WTC11 (cell line): ENCODE results near the gene GCK. TPM values are rescaled to one million over a fixed set of nuclear protein-coding genes. Genes with fewer than 3 reads are reported as not detected.
A peak's percentile ranks its signal among the peaks of the same experiment; 100 is the strongest.

Experiments
- ATAC-seq: fragments of 200-7000 bp; cut with Tn5 transposase; 2 replicates; pipeline ENCODE4 v1.10.0; 2021; ENCODE audit warnings: mild to moderate bottlenecking, moderate library complexity
- CTCF ChIA-PET: fragments of 300-600 bp; sonication (Branson Sonifier 250); formaldehyde crosslinking; loops from one replicate; lab custom pipeline; 2021; ENCODE audit warnings: antibody characterized with exemption; lab: Charles Lee
- POLR2A ChIA-PET: fragments of 350-600 bp; sonication (Branson Sonifier 250); formaldehyde crosslinking; loops from one replicate; lab custom pipeline; 2021; ENCODE audit warnings: antibody characterized with exemption; lab: Charles Lee
- DNase-seq: peaks from one replicate; pipeline ENCODE4 v3.0.0; 2021; ENCODE audit warnings: low spot score
- H3K27ac Mint-ChIP-seq: 2 replicates; pipeline ENCODE4 v1.8.0; 2021; ENCODE audit warnings: mixed read lengths
- H3K27me3 Mint-ChIP-seq: 2 replicates; pipeline ENCODE4 v1.8.0; 2021; ENCODE audit warnings: low read depth, mild to moderate bottlenecking, moderate library complexity, mixed read lengths
- H3K36me3 Mint-ChIP-seq: 2 replicates; pipeline ENCODE4 v1.8.0; 2021; ENCODE audit warnings: mixed read lengths
- H3K4me1 Mint-ChIP-seq: 2 replicates; pipeline ENCODE4 v1.8.0; 2022; ENCODE audit warnings: mixed read lengths
- H3K4me3 Mint-ChIP-seq: 2 replicates; pipeline ENCODE4 v1.8.0; 2021; ENCODE audit warnings: mild to moderate bottlenecking, moderate library complexity, mixed read lengths
- H3K9me3 Mint-ChIP-seq: 2 replicates; pipeline ENCODE4 v1.8.0; 2021; ENCODE audit warnings: mixed read lengths
- ELF4 ChIP-seq: sonication (generic); formaldehyde crosslinking; IDR thresholded peaks from 2 replicates; pipeline ENCODE4 v1.8.1; 2022; ENCODE audit warnings: low read depth, mild to moderate bottlenecking, moderate library complexity, missing genetic modification reagents
- ERG ChIP-seq: fragments of 250-450 bp; sonication (Bioruptor Pico); IDR thresholded peaks from 2 replicates; pipeline ENCODE4 v1.8.0; 2021; ENCODE audit warnings: mild to moderate bottlenecking
- ETV6 ChIP-seq: sonication (generic); formaldehyde crosslinking; IDR thresholded peaks from 2 replicates; pipeline ENCODE4 v1.8.1; 2022; ENCODE audit warnings: mild to moderate bottlenecking, missing genetic modification reagents
- FOXK1 ChIP-seq: sonication (generic); formaldehyde crosslinking; IDR thresholded peaks from 2 replicates; pipeline ENCODE4 v1.8.0; 2022; ENCODE audit warnings: mild to moderate bottlenecking, moderate library complexity, missing genetic modification reagents
- HMGA2 ChIP-seq: fragments of 250-450 bp; sonication (Bioruptor Pico); IDR thresholded peaks from 2 replicates; pipeline ENCODE4 v1.4.0; 2021; ENCODE audit warnings: mild to moderate bottlenecking, moderate library complexity
- NR1H2 ChIP-seq: sonication (generic); formaldehyde crosslinking; IDR thresholded peaks from 2 replicates; pipeline ENCODE4 v1.9.0; 2021; ENCODE audit warnings: mild to moderate bottlenecking, moderate library complexity, missing genetic modification reagents
- PRDM15 ChIP-seq: sonication (generic); formaldehyde crosslinking; IDR thresholded peaks from 2 replicates; pipeline ENCODE4 v1.8.0; 2022; ENCODE audit warnings: missing genetic modification reagents
- PRRX2 ChIP-seq: fragments of 250-450 bp; sonication (Bioruptor Pico); IDR thresholded peaks from 2 replicates; pipeline ENCODE4 v1.8.0; 2021; ENCODE audit warnings: mild to moderate bottlenecking
- RORB ChIP-seq: fragments of 250-450 bp; sonication (Bioruptor Pico); IDR thresholded peaks from 2 replicates; pipeline ENCODE4 v1.9.0; 2021; ENCODE audit warnings: mild to moderate bottlenecking
- SMAD3 ChIP-seq: sonication (generic); formaldehyde crosslinking; IDR thresholded peaks from 2 replicates; pipeline ENCODE4 v1.8.0; 2022; ENCODE audit warnings: missing genetic modification reagents, mild to moderate bottlenecking, borderline replicate concordance
- SOX15 ChIP-seq: fragments of 250-450 bp; sonication (Bioruptor Pico); IDR thresholded peaks from 2 replicates; pipeline ENCODE4 v1.9.0; 2021; ENCODE audit warnings: mild to moderate bottlenecking
- SP1 ChIP-seq: sonication (generic); formaldehyde crosslinking; conservative IDR thresholded peaks from 2 replicates; pipeline ENCODE4 v1.8.1; 2022; ENCODE audit warnings: missing genetic modification reagents
- ZNF121 ChIP-seq: sonication (generic); formaldehyde crosslinking; IDR thresholded peaks from 2 replicates; pipeline ENCODE4 v1.8.0; 2023; ENCODE audit warnings: missing genetic modification reagents
- ZNF317 ChIP-seq: sonication (generic); formaldehyde crosslinking; IDR thresholded peaks from 2 replicates; pipeline ENCODE4 v1.8.1; 2023; ENCODE audit warnings: low read depth, mild to moderate bottlenecking, moderate library complexity, missing genetic modification reagents, borderline replicate concordance
- ZNF416 ChIP-seq: fragments of 250-450 bp; sonication (Bioruptor Pico); IDR thresholded peaks from 2 replicates; pipeline ENCODE4 v1.9.0; 2021; ENCODE audit warnings: mild to moderate bottlenecking, inconsistent platforms
- ZNF512 ChIP-seq: sonication (generic); formaldehyde crosslinking; IDR thresholded peaks from 2 replicates; pipeline ENCODE4 v1.8.1; 2022; ENCODE audit warnings: missing genetic modification reagents, borderline replicate concordance
- total RNA-seq: library from RNA; stranded (reverse); gene quantifications from 3 replicates; pipeline ENCODE4 v1.2.3, GENCODE V29; 2021
- TF ChIP-seq, protein P1 (sequence below): sonication (generic); formaldehyde crosslinking; IDR thresholded peaks from 2 replicates; pipeline ENCODE4 v1.8.1; 2023; ENCODE audit warnings: mild to moderate bottlenecking, moderate library complexity, missing genetic modification reagents
- TF ChIP-seq, protein P2 (sequence below): sonication (generic); formaldehyde crosslinking; IDR thresholded peaks from 2 replicates; pipeline ENCODE4 v1.8.0; 2022; ENCODE audit warnings: mild to moderate bottlenecking, missing genetic modification reagents
- TF ChIP-seq, protein P3 (sequence below): sonication (generic); formaldehyde crosslinking; IDR thresholded peaks from 2 replicates; pipeline ENCODE4 v1.8.1; 2023; ENCODE audit warnings: mild to moderate bottlenecking, missing genetic modification reagents, borderline replicate concordance
- TF ChIP-seq, protein P4 (sequence below): fragments of 250-450 bp; sonication (Bioruptor Pico); IDR thresholded peaks from 2 replicates; pipeline ENCODE4 v1.9.0; 2021; ENCODE audit warnings: moderate library complexity, mild to moderate bottlenecking, inconsistent platforms, borderline replicate concordance
- TF ChIP-seq, protein P5 (sequence below): sonication (generic); formaldehyde crosslinking; IDR thresholded peaks from 2 replicates; pipeline ENCODE4 v1.8.1; 2022; ENCODE audit warnings: mild to moderate bottlenecking, missing genetic modification reagents, moderate library complexity, borderline replicate concordance

GCK gene
- total RNA-seq, 1 experiment from 2014 or later: 3.3 TPM

DNA sequence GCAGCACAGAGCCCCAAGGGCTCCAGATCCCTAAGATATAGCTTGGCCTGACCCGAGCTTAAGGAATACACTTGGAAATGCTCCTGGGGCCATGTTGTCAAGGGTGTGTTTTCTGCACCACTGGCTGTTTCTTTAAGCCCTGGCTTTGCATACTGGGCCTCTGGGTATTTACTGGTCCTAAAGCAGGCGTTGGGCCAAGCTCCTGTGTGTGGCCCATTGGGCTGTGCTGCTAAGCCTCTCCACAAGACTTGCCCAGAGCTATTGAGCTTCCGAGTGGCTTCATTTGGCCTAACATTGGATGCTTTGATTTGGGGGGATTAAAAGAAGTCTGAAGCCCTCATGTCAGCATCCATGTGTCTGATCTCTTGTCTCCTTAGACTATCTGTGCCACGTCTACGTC, 16.8 kb upstream of the GCK start (continued):
- TF ChIP-seq PRDM15 (CRISPR knock-in tag) (no peak), ZNF317 (CRISPR knock-in tag) (no peak), SOX15 (CRISPR knock-in tag) (no peak), NR1H2 (no peak), SP1 (CRISPR knock-in tag) (no peak)
- TF ChIP-seq, protein P1, sequence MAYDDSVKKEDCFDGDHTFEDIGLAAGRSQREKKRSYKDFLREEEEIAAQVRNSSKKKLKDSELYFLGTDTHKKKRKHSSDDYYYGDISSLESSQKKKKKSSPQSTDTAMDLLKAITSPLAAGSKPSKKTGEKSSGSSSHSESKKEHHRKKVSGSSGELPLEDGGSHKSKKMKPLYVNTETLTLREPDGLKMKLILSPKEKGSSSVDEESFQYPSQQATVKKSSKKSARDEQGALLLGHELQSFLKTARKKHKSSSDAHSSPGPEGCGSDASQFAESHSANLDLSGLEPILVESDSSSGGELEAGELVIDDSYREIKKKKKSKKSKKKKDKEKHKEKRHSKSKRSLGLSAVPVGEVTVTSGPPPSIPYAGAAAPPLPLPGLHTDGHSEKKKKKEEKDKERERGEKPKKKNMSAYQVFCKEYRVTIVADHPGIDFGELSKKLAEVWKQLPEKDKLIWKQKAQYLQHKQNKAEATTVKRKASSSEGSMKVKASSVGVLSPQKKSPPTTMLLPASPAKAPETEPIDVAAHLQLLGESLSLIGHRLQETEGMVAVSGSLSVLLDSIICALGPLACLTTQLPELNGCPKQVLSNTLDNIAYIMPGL: no peak
- TF ChIP-seq, protein P2, sequence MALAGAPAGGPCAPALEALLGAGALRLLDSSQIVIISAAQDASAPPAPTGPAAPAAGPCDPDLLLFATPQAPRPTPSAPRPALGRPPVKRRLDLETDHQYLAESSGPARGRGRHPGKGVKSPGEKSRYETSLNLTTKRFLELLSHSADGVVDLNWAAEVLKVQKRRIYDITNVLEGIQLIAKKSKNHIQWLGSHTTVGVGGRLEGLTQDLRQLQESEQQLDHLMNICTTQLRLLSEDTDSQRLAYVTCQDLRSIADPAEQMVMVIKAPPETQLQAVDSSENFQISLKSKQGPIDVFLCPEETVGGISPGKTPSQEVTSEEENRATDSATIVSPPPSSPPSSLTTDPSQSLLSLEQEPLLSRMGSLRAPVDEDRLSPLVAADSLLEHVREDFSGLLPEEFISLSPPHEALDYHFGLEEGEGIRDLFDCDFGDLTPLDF (CRISPR knock-in tag): no peak

- no peak for ATAC-seq
- POLR2A ChIA-PET: no interaction called here
- Mint-ChIP-seq H3K4me1 (peaks cover 14% of the 10 kb centered on the region), H3K4me3 (peak overlapping the region; percentile 85), H3K27ac (no peak overlapping the region), H3K9me3 (peaks cover 3% of the 10 kb centered on the region; the same call in 1 of the 2 replicates), H3K36me3 (peaks cover 21% of the 10 kb centered on the region), H3K27me3 (peaks cover 20% of the 10 kb centered on the region)
- TF ChIP-seq ETV6 (CRISPR knock-in tag): no peak
- TF ChIP-seq RORB (CRISPR knock-in tag): no peak
- TF ChIP-seq ERG (CRISPR knock-in tag): no peak
- TF ChIP-seq, protein P3, sequence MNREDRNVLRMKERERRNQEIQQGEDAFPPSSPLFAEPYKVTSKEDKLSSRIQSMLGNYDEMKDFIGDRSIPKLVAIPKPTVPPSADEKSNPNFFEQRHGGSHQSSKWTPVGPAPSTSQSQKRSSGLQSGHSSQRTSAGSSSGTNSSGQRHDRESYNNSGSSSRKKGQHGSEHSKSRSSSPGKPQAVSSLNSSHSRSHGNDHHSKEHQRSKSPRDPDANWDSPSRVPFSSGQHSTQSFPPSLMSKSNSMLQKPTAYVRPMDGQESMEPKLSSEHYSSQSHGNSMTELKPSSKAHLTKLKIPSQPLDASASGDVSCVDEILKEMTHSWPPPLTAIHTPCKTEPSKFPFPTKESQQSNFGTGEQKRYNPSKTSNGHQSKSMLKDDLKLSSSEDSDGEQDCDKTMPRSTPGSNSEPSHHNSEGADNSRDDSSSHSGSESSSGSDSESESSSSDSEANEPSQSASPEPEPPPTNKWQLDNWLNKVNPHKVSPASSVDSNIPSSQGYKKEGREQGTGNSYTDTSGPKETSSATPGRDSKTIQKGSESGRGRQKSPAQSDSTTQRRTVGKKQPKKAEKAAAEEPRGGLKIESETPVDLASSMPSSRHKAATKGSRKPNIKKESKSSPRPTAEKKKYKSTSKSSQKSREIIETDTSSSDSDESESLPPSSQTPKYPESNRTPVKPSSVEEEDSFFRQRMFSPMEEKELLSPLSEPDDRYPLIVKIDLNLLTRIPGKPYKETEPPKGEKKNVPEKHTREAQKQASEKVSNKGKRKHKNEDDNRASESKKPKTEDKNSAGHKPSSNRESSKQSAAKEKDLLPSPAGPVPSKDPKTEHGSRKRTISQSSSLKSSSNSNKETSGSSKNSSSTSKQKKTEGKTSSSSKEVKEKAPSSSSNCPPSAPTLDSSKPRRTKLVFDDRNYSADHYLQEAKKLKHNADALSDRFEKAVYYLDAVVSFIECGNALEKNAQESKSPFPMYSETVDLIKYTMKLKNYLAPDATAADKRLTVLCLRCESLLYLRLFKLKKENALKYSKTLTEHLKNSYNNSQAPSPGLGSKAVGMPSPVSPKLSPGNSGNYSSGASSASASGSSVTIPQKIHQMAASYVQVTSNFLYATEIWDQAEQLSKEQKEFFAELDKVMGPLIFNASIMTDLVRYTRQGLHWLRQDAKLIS (CRISPR knock-in tag): no peak
- TF ChIP-seq HMGA2 (CRISPR knock-in tag): no peak
- no peak for TF ChIP-seq ZNF121 (CRISPR knock-in tag)
- TF ChIP-seq ELF4 (CRISPR knock-in tag): no peak
- no peak for TF ChIP-seq ZNF416 (CRISPR knock-in tag)
- TF ChIP-seq ZNF512 (CRISPR knock-in tag): no peak
- TF ChIP-seq, protein P4, sequence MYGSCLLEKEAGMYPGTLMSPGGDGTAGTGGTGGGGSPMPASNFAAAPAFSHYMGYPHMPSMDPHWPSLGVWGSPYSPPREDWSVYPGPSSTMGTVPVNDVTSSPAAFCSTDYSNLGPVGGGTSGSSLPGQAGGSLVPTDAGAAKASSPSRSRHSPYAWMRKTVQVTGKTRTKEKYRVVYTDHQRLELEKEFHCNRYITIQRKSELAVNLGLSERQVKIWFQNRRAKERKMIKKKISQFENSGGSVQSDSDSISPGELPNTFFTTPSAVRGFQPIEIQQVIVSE (CRISPR knock-in tag): no peak
- TF ChIP-seq, protein P5, sequence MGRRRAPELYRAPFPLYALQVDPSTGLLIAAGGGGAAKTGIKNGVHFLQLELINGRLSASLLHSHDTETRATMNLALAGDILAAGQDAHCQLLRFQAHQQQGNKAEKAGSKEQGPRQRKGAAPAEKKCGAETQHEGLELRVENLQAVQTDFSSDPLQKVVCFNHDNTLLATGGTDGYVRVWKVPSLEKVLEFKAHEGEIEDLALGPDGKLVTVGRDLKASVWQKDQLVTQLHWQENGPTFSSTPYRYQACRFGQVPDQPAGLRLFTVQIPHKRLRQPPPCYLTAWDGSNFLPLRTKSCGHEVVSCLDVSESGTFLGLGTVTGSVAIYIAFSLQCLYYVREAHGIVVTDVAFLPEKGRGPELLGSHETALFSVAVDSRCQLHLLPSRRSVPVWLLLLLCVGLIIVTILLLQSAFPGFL (CRISPR knock-in tag): no peak
- no peak for TF ChIP-seq PRRX2 (CRISPR knock-in tag)
- no peak for TF ChIP-seq FOXK1 (CRISPR knock-in tag)
- no peak for TF ChIP-seq SMAD3 (CRISPR knock-in tag)
- CTCF ChIA-PET: interaction anchor here (0.9 to 2.3 kb wide), 5 partner anchors 13 to 129 kb away, joined by 3 to 13 read pairs (median 5); no protein-coding TSS in a partner anchor
- no peak for DNase-seq
Measured at GRCh38 chr7:44201813-44202212, 12.6 kb upstream of the GCK start.
